Measurements from ENCODE around the gene PCCA.
"Not testable (repeated sequence)": the region's sequence is repeated elsewhere in the genome, so short reads cannot be mapped to it uniquely, and the experiment has no call there.

The PCCA gene

GRCh38 chr13:100365680-100366079, 276.8 kb downstream of the PCCA start:
- no peak for DNase-seq

GRCh38 chr13:100378533-100378932, 289.6 kb downstream of the PCCA start:
- no peak for DNase-seq

GRCh38 chr13:100381595-100382224, 292.8 kb downstream of the PCCA start:
- DNase-seq: no peak

GRCh38 chr13:100382785-100383184, 293.9 kb downstream of the PCCA start:
- DNase-seq: no peak

GRCh38 chr13:100387416-100387815, 298.5 kb downstream of the PCCA start:
- DNase-seq: peak; percentile 88

- DNase-seq: not testable (repeated sequence)
Observed at GRCh38 chr13:100388150-100388549, 299.3 kb downstream of the PCCA start.

GRCh38 chr13:100388923-100389322, 300.0 kb downstream of the PCCA start:
- DNase-seq: no peak

- peak; percentile 53 for DNase-seq
Observed at GRCh38 chr13:100389617-100390016, 300.7 kb downstream of the PCCA start.

GRCh38 chr13:100392709-100393630, 304.1 kb downstream of the PCCA start:
- peak; percentile 23 for DNase-seq

- DNase-seq: peak; percentile 53
Observed at GRCh38 chr13:100394005-100394695, 305.3 kb downstream of the PCCA start.

GRCh38 chr13:100395698-100396373, 306.9 kb downstream of the PCCA start:
- no peak for DNase-seq

- no peak for DNase-seq
Observed at GRCh38 chr13:100396776-100397175, 307.9 kb downstream of the PCCA start.

- DNase-seq: no peak
Observed at GRCh38 chr13:100397627-100398026, 308.7 kb downstream of the PCCA start.

- peak; percentile 56 for DNase-seq
Observed at GRCh38 chr13:100398360-100398759, 309.5 kb downstream of the PCCA start.

- peak; percentile 100 for DNase-seq
Observed at GRCh38 chr13:100399455-100399854, 310.6 kb downstream of the PCCA start.

- DNase-seq: no peak
Observed at GRCh38 chr13:100403675-100404074, 314.8 kb downstream of the PCCA start.

GRCh38 chr13:100409132-100409531, 320.2 kb downstream of the PCCA start:
- DNase-seq: no peak

GRCh38 chr13:100423375-100423774, 334.5 kb downstream of the PCCA start:
- no peak for DNase-seq

GRCh38 chr13:100428986-100429385, 340.1 kb downstream of the PCCA start:
- DNase-seq: peak; percentile 39

GRCh38 chr13:100432611-100433010, 343.7 kb downstream of the PCCA start:
- DNase-seq: no peak

- no peak for DNase-seq
Observed at GRCh38 chr13:100433475-100433874, 344.6 kb downstream of the PCCA start.

GRCh38 chr13:100434010-100434763, 345.3 kb downstream of the PCCA start:
- DNase-seq: no peak

Data from DMS79 treated with DMSO at 0.1 percent for 48 hours (cell line).